GM12878 (cell line): Measurements from ENCODE around the gene SMC5. TPM values are rescaled to one million over a fixed set of nuclear protein-coding genes. Genes with fewer than 3 reads are reported as not detected.

Experiments
- ATAC-seq: fragments of 200-7000 bp; cut with Tn5 transposase; 3 replicates; pipeline ENCODE4 v1.9.1; 2020; ENCODE audit warnings: mild to moderate bottlenecking, moderate library complexity
- BruUV-seq: library from RNA; stranded (reverse); fragments of 400-500 nt; replicated peaks from 2 replicates; lab custom pipeline; 2021; lab: Mats Ljungman, UMichigan
- CTCF ChIA-PET: fragments of 300-600 bp; sonication (Branson Sonifier 250); formaldehyde crosslinking; extraction: SDS; loops from one replicate; lab custom pipeline; 2021; ENCODE audit warnings: inconsistent platforms; lab: Yijun Ruan, JAX
- POLR2A ChIA-PET: fragments of 350-600 bp; formaldehyde crosslinking; extraction: SDS; loops from one replicate; lab custom pipeline; 2021; ENCODE audit warnings: inconsistent platforms; lab: Charles Lee
- RAD21 ChIA-PET: fragments of 300-600 bp; sonication (Branson Sonifier 250); formaldehyde crosslinking; loops from one replicate; lab custom pipeline; 2023; ENCODE audit warnings: antibody characterized with exemption; ENCODE audit not compliant: unreplicated experiment; lab: Charles Lee
- SMC1A ChIA-PET: fragments of 300-600 bp; sonication (Branson Sonifier 250); formaldehyde crosslinking; loops from one replicate; lab custom pipeline; 2023; ENCODE audit not compliant: unreplicated experiment, uncharacterized antibody; lab: Charles Lee
- DNase-seq: peaks from one replicate; pipeline ENCODE4 v3.0.0-alpha.2; 2011; ENCODE audit warnings: low read depth, low spot score
- FAIRE-seq: peaks from 3 replicates; lab custom pipeline; 2011; peaks lifted over from hg19 to GRCh38; lab: Jason Lieb, UNC
- H2AFZ ChIP-seq: 2 replicates; pipeline ENCODE4 v1.6.0; 2011; ENCODE audit warnings: low read depth, low read length, control low read depth; ENCODE audit not compliant: control insufficient read depth
- H3K27ac ChIP-seq: 2 replicates; pipeline ENCODE4 v1.5.1; 2011; ENCODE audit warnings: control low read depth; ENCODE audit not compliant: control insufficient read depth, insufficient read depth
- H3K27me3 ChIP-seq, 2 experiments: replicated peaks in 1 of 2; 2 replicates each; pipeline versions ENCODE4 v1.6.0 to v1.6.1; 2011; ENCODE audit warnings: low read length in 1 of 2; ENCODE audit not compliant: control insufficient read depth in 2 of 2, insufficient read depth in 2 of 2
- H3K36me3 ChIP-seq, 2 experiments: 2 replicates each; pipeline ENCODE4 v1.5.1; 2011; ENCODE audit warnings: low read length in 1 of 2; ENCODE audit not compliant: control insufficient read depth in 2 of 2, insufficient read depth in 2 of 2
- H3K4me1 ChIP-seq: 2 replicates; pipeline ENCODE4 v1.6.1; 2011; ENCODE audit warnings: mild to moderate bottlenecking, low read length, moderate library complexity, mixed read lengths; ENCODE audit not compliant: control insufficient read depth, insufficient read depth
- H3K4me2 ChIP-seq: 2 replicates; pipeline ENCODE4 v1.6.0; 2011; ENCODE audit warnings: control low read depth; ENCODE audit not compliant: control insufficient read depth, insufficient read depth
- H3K4me3 ChIP-seq: fragments of 200-600 bp; sonication (generic); 2 replicates; pipeline ENCODE4 v1.5.1; 2016
- H3K79me2 ChIP-seq: 2 replicates; pipeline ENCODE4 v1.6.0; 2011; ENCODE audit warnings: low read length; ENCODE audit not compliant: control insufficient read depth, insufficient read depth
- H3K9ac ChIP-seq: 2 replicates; pipeline ENCODE4 v1.8.0; 2011; ENCODE audit warnings: low read length, control low read depth, mixed read lengths; ENCODE audit not compliant: control insufficient read depth, insufficient read depth
- H3K9me3 ChIP-seq: replicated peaks from 3 replicates; pipeline ENCODE4 v1.5.1; 2011; ENCODE audit warnings: mild to moderate bottlenecking, low read length; ENCODE audit not compliant: control insufficient read depth, insufficient read depth
- H4K20me1 ChIP-seq: 2 replicates; pipeline ENCODE4 v1.6.0; 2011; ENCODE audit not compliant: control insufficient read depth, insufficient read depth
- CHD2 ChIP-seq: IDR thresholded peaks from 2 replicates; pipeline ENCODE4 v1.6.1; 2011; ENCODE audit warnings: low read depth, low read length, improper control_type of control experiment, borderline replicate concordance
- EP300 ChIP-seq, 2 experiments: fragments of 150-350 bp in 1 of 2; IDR thresholded peaks; 2 replicates each; pipeline ENCODE4 v1.6.1; 2011 to 2012; ENCODE audit warnings: low read depth in 2 of 2, low read length in 2 of 2, borderline replicate concordance in 1 of 2, improper control_type of control experiment in 1 of 2, inconsistent platforms in 1 of 2; ENCODE audit not compliant: control insufficient read depth in 1 of 2
- IKZF2 ChIP-seq, 2 experiments: fragments of 450-650 bp; IDR thresholded peaks; 2 replicates each; pipeline ENCODE4 v1.6.1; 2017; ENCODE audit warnings: mild to moderate bottlenecking in 2 of 2, moderate library complexity in 2 of 2
- JUNB ChIP-seq: IDR thresholded peaks from 2 replicates; pipeline ENCODE4 v1.6.1; 2016; ENCODE audit warnings: antibody characterized with exemption, mild to moderate bottlenecking
- NFIC ChIP-seq: IDR thresholded peaks from 2 replicates; pipeline ENCODE4 v1.6.1; 2012; ENCODE audit warnings: low read depth, mild to moderate bottlenecking, inconsistent platforms, low read length, moderate library complexity
- NR2F1 ChIP-seq: fragments of 450-650 bp; conservative IDR thresholded peaks from 2 replicates; pipeline ENCODE4 v1.6.1; 2017; ENCODE audit warnings: mild to moderate bottlenecking
- PAX8 ChIP-seq: fragments of 450-650 bp; IDR thresholded peaks from 2 replicates; pipeline ENCODE4 v1.6.1; 2017; ENCODE audit warnings: mild to moderate bottlenecking, moderate library complexity
- RUNX3 ChIP-seq: IDR thresholded peaks from 2 replicates; pipeline ENCODE4 v1.6.1; 2012; ENCODE audit warnings: low read length, inconsistent platforms
- WGBS: methylation state at CpG from one replicate; pipeline ENCODE4 v1.1.6; 2016; ENCODE audit warnings: low lambda C conversion rate; ENCODE audit not compliant: insufficient replicate concordance, insufficient coverage; ENCODE audit errors: missing lambda C conversion rate; 5-methylcytosine and 5-hydroxymethylcytosine counted together
- in situ Hi-C: fragments of 300-500 bp; cut with MboI; formaldehyde crosslinking; loops from 9 replicates; pipeline ENCODE4 v1.14.3; 2018; ENCODE audit warnings: mixed read lengths
- intact Hi-C: fragments of 100-400 bp; cut with micrococcal nuclease; formaldehyde crosslinking; loops from one replicate; pipeline ENCODE4 v1.14.2; 2022; ENCODE audit not compliant: unreplicated experiment
- polyA plus RNA-seq, 11 experiments: library from polyadenylated mRNA; depleted of rRNA in 4 of 11; unstranded in 6 of 11; stranded (reverse) in 5 of 11; fragments of >200 nt; fragmentation: Nextera tagmentation in 4 of 11; fragmentation: Illumina TruSeq in 1 of 11; extraction: Ambion mirVana in 4 of 11; extraction: Trizol in 1 of 11; gene quantifications; 1 replicate in 1 of 11; 2 replicates in 10 of 11; pipeline versions ENCODE4 v1.2.1 to v1.2.3, GENCODE V29; 2011 to 2016; ENCODE audit warnings: inconsistent platforms in 2 of 11, missing spikeins in 2 of 11, low read depth in 1 of 11
- total RNA-seq, 4 experiments: library from RNA; depleted of rRNA in 3 of 4; stranded (reverse); fragments of >200 nt in 3 of 4; fragmentation: Illumina TruSeq in 1 of 4; extraction: Trizol in 1 of 4; gene quantifications; 2 replicates each; pipeline versions ENCODE4 v1.2.1 to v1.2.3, GENCODE V29; 2013 to 2021
- TF ChIP-seq, protein P1 (sequence below): fragments of 450-650 bp; IDR thresholded peaks from 2 replicates; pipeline ENCODE4 v1.6.1; 2016; ENCODE audit warnings: mild to moderate bottlenecking
- TF ChIP-seq, protein P2 (sequence below): IDR thresholded peaks from 2 replicates; pipeline ENCODE4 v1.6.1; 2012; ENCODE audit warnings: low read depth, low read length, improper control_type of control experiment
- TF ChIP-seq, protein P3 (sequence below): IDR thresholded peaks from 2 replicates; pipeline ENCODE4 v1.6.1; 2011; ENCODE audit warnings: mild to moderate bottlenecking, low read depth, low read length, moderate library complexity; ENCODE audit not compliant: insufficient replicate concordance

Gene SMC5
- total and polyA plus RNA-seq, 10 of the 15 experiments (the other 5 are each of a cell fraction or from before 2014, with no cell fraction given), result 6.5 to 47.1 (median 22.9) TPM

DNA sequence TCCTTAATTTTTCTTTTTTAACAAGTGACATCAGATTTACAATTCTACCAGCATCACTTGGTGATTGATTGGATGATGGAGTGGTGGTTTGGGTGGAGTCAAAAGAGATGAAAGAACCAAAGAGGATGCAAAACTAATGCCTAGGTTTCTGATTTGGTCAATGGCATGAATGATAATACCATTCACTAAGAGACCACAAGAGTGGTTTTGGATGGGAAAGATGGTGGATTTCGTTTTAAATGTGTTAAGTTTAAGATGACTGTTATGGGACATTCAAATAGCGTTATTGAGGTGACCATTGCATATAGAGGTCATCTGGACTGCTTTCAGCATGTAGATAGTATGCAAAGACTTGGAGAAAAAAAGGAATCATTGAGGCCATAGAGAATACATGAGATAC lies 3.6 kb downstream of the SMC5 start:
- H3K4me2 ChIP-seq, result peak overlapping the region; percentile 23
- peak; percentile 72 for FAIRE-seq
- ChIA-PET POLR2A (no interaction called here), SMC1A (interaction anchor here (1.1 to 2.2 kb wide), 6 partner anchors 9 to 340 kb away, joined by 3 to 6 read pairs (median 4); no protein-coding TSS in a partner anchor), CTCF (no interaction called here), RAD21 (interaction anchor here (0.6 kb wide), 1 partner anchor 40 kb away, joined by 3 read pairs; no protein-coding TSS in a partner anchor)
- DNase-seq, result no peak
- H3K9me3 ChIP-seq, result no peaks in the 10 kb centered on the region; the same call in 2 of the 3 replicates
- H3K9ac ChIP-seq, result no peak overlapping the region
- peak overlapping the region; percentile 55; the same call in 1 of the 2 replicates for H3K27ac ChIP-seq
- peaks cover 58% of the 10 kb centered on the region for H3K79me2 ChIP-seq
- no peaks in the 10 kb centered on the region for H4K20me1 ChIP-seq
- peak overlapping the region; percentile 85 for H3K4me3 ChIP-seq
- H2AFZ ChIP-seq, result no peak overlapping the region
- no TSS peak for BruUV-seq
- no peaks in the 10 kb centered on the region for H3K27me3 ChIP-seq
- in situ Hi-C loops, result loop anchor here (5.0 to 25.0 kb wide), 3 partner anchors 155 to 1650 kb away; partner anchors contain the start of genes ABHD17B, C9orf85 and PTAR1
- H3K36me3 ChIP-seq, result peaks cover 0 to 22% of the 10 kb centered on the region in 2 experiments; a peak in 1 of 4 replicates
- TF ChIP-seq CHD2 (no peak), NFIC (0 out of 2 replicates have a peak, but pooled peaks have one; percentile 39), EP300 (IDR thresholded peaks at IDR 0.05; ENCODE audit: borderline replicate concordance in 1 of 2, control insufficient read depth in 1 of 2, low read depth in 2 of 2, low read length in 2 of 2) (peak in 1 of 2 experiments; percentile 42; a peak in 1 of 4 replicates), JUNB (0 out of 2 replicates have a peak, but pooled peaks have one; percentile 33), PAX8 (no peak), IKZF2 (IDR thresholded peaks at IDR 0.05) (0 out of 4 replicates have a peak, but pooled peaks of 1 of the 2 experiments have one; percentile 31), NR2F1 (0 out of 2 replicates have a peak, but pooled peaks have one; percentile 18), RUNX3 (peak; percentile 78)
- TF ChIP-seq, protein P1, sequence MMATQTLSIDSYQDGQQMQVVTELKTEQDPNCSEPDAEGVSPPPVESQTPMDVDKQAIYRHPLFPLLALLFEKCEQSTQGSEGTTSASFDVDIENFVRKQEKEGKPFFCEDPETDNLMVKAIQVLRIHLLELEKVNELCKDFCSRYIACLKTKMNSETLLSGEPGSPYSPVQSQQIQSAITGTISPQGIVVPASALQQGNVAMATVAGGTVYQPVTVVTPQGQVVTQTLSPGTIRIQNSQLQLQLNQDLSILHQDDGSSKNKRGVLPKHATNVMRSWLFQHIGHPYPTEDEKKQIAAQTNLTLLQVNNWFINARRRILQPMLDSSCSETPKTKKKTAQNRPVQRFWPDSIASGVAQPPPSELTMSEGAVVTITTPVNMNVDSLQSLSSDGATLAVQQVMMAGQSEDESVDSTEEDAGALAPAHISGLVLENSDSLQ, result peak; percentile 69
- TF ChIP-seq, protein P2, sequence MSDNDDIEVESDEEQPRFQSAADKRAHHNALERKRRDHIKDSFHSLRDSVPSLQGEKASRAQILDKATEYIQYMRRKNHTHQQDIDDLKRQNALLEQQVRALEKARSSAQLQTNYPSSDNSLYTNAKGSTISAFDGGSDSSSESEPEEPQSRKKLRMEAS, result no peak
- TF ChIP-seq, protein P3, sequence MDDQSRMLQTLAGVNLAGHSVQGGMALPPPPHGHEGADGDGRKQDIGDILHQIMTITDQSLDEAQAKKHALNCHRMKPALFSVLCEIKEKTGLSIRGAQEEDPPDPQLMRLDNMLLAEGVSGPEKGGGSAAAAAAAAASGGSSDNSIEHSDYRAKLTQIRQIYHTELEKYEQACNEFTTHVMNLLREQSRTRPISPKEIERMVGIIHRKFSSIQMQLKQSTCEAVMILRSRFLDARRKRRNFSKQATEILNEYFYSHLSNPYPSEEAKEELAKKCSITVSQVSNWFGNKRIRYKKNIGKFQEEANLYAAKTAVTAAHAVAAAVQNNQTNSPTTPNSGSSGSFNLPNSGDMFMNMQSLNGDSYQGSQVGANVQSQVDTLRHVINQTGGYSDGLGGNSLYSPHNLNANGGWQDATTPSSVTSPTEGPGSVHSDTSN, result peak; percentile 21
- peaks cover 14% of the 10 kb centered on the region for H3K4me1 ChIP-seq
- intact Hi-C loops, result loop anchor here (5.0 kb wide), 3 partner anchors 35 to 505 kb away; partner anchors contain the start of gene KLF9
- ATAC-seq, result peak; percentile 21
- WGBS, result 3% methylated on average over 2 of the region's 2 CpGs
